UCSD-AML1 (cell line): ENCODE results near the gene KCNA5.

Source experiments
- DNase-seq: peaks from one replicate; lab custom pipeline; 2025; ENCODE audit not compliant: unreplicated experiment; lab: John Stamatoyannopoulos, UW

The KCNA5 gene

GRCh38 chr12:5063149-5063548 is 19.5 kb downstream of the KCNA5 start:
- DNase-seq = no peak

- no peak for DNase-seq
Observed at GRCh38 chr12:5064913-5065490, 21.3 kb downstream of the KCNA5 start.

- no peak for DNase-seq
Observed at GRCh38 chr12:5066251-5066650, 22.6 kb downstream of the KCNA5 start.

GRCh38 chr12:5068126-5068525 is 24.4 kb downstream of the KCNA5 start:
- no peak for DNase-seq

- DNase-seq = no peak
Observed at GRCh38 chr12:5068619-5069018, 24.9 kb downstream of the KCNA5 start.

GRCh38 chr12:5070090-5070489 is 26.4 kb downstream of the KCNA5 start:
- DNase-seq = no peak

GRCh38 chr12:5071496-5071895 is 27.8 kb downstream of the KCNA5 start:
- DNase-seq = no peak

- DNase-seq = no peak
Observed at GRCh38 chr12:5072311-5072710, 28.6 kb downstream of the KCNA5 start.

GRCh38 chr12:5073054-5073453 is 29.4 kb downstream of the KCNA5 start:
- no peak for DNase-seq

- DNase-seq = no peak
Observed at GRCh38 chr12:5073853-5074252, 30.2 kb downstream of the KCNA5 start.

- DNase-seq = no peak
Observed at GRCh38 chr12:5076761-5077160, 33.1 kb downstream of the KCNA5 start.

GRCh38 chr12:5078423-5078822 is 34.7 kb downstream of the KCNA5 start:
- DNase-seq = no peak

GRCh38 chr12:5081016-5081415 is 37.3 kb downstream of the KCNA5 start:
- DNase-seq = no peak

- no peak for DNase-seq
Observed at GRCh38 chr12:5083955-5084849, 40.5 kb downstream of the KCNA5 start.

GRCh38 chr12:5085896-5086295 is 42.2 kb downstream of the KCNA5 start:
- DNase-seq = no peak

GRCh38 chr12:5087831-5088554 is 44.3 kb downstream of the KCNA5 start:
- no peak for DNase-seq

GRCh38 chr12:5088586-5089264 is 45.0 kb downstream of the KCNA5 start:
- DNase-seq = no peak

- no peak for DNase-seq
Observed at GRCh38 chr12:5094551-5094950, 50.9 kb downstream of the KCNA5 start.

GRCh38 chr12:5094986-5095385 is 51.3 kb downstream of the KCNA5 start:
- DNase-seq = no peak
